Hepatocyte (in vitro differentiated cells): ENCODE measurements around the gene ARHGAP42. TPM values are rescaled to one million over a fixed set of nuclear protein-coding genes. Genes with fewer than 3 reads are reported as not detected.

Experiments used
- DNase-seq: peaks from one replicate; pipeline ENCODE4 v3.0.0-alpha.2; 2016; ENCODE audit warnings: low spot score
- H2AFZ ChIP-seq: fragments of 200-600 bp; sonication (generic); 2 replicates; pipeline ENCODE4 v1.6.0; 2016; ENCODE audit warnings: antibody characterized with exemption, mild to moderate bottlenecking
- H3K27ac ChIP-seq: fragments of 200-600 bp; sonication (generic); 2 replicates; pipeline ENCODE4 v1.5.1; 2016; ENCODE audit warnings: mild to moderate bottlenecking
- H3K27me3 ChIP-seq: fragments of 200-600 bp; sonication (generic); 2 replicates; pipeline ENCODE4 v1.6.1; 2016
- H3K36me3 ChIP-seq: fragments of 200-600 bp; sonication (generic); replicated peaks from 2 replicates; pipeline ENCODE4 v1.5.1; 2016; ENCODE audit warnings: low read depth; ENCODE audit not compliant: insufficient read depth
- H3K4me1 ChIP-seq: fragments of 200-600 bp; sonication (generic); 2 replicates; pipeline ENCODE4 v1.5.1; 2016; ENCODE audit warnings: mild to moderate bottlenecking, moderate library complexity; ENCODE audit not compliant: insufficient read depth
- H3K4me2 ChIP-seq: fragments of 200-600 bp; sonication (generic); 2 replicates; pipeline ENCODE4 v1.6.0; 2016
- H3K4me3 ChIP-seq: fragments of 200-600 bp; sonication (generic); 2 replicates; pipeline ENCODE4 v1.5.1; 2016; ENCODE audit warnings: mild to moderate bottlenecking
- H3K79me2 ChIP-seq: fragments of 200-600 bp; sonication (generic); 2 replicates; pipeline ENCODE4 v1.6.0; 2017; ENCODE audit warnings: mild to moderate bottlenecking
- H3K9me2 ChIP-seq: fragments of 200-600 bp; sonication (generic); replicated peaks from 2 replicates; pipeline ENCODE4 v1.6.0; 2017; ENCODE audit warnings: mild to moderate bottlenecking; ENCODE audit not compliant: insufficient read depth
- H3K9me3 ChIP-seq: fragments of 200-600 bp; sonication (generic); 2 replicates; pipeline ENCODE4 v1.5.1; 2016; ENCODE audit warnings: low read depth, mild to moderate bottlenecking
- H4K20me1 ChIP-seq: fragments of 200-600 bp; sonication (generic); 2 replicates; pipeline ENCODE4 v1.6.0; 2016; ENCODE audit warnings: mild to moderate bottlenecking; ENCODE audit not compliant: insufficient read depth, poor library complexity, severe bottlenecking
- CTCF ChIP-seq: fragments of 200-600 bp; sonication (generic); IDR thresholded peaks from 2 replicates; pipeline ENCODE4 v1.5.1; 2016; ENCODE audit warnings: antibody characterized with exemption, mild to moderate bottlenecking; ENCODE audit not compliant: poor library complexity
- EZH2 ChIP-seq: fragments of 200-600 bp; sonication (generic); IDR thresholded peaks from 2 replicates; pipeline ENCODE4 v1.6.1; 2016; ENCODE audit warnings: antibody characterized with exemption, mild to moderate bottlenecking, borderline replicate concordance
- EZH2phosphoT487 ChIP-seq: fragments of 200-600 bp; sonication (generic); IDR thresholded peaks from one replicate; pipeline ENCODE4 v1.6.1; 2018; ENCODE audit warnings: antibody characterized with exemption, mild to moderate bottlenecking, low read depth, moderate library complexity; ENCODE audit not compliant: unreplicated experiment, severe bottlenecking
- WGBS: methylation state at CpG from one replicate; pipeline ENCODE4 v1.1.6; 2016; ENCODE audit warnings: low lambda C conversion rate; ENCODE audit errors: missing lambda C conversion rate; 5-methylcytosine and 5-hydroxymethylcytosine counted together
- polyA plus RNA-seq: library from polyadenylated mRNA; unstranded; fragments of >200 nt; fragmentation: Nextera tagmentation; extraction: Ambion mirVana; gene quantifications from 2 replicates; pipeline ENCODE4 v1.2.1, GENCODE V29; 2016
- total RNA-seq: library from RNA; depleted of rRNA; stranded (reverse); fragments of >200 nt; gene quantifications from 2 replicates; pipeline ENCODE4 v1.2.3, GENCODE V29; 2014

Gene ARHGAP42
- total and polyA plus RNA-seq, 2 experiments from 2014 or later: 8.7 to 26.5 TPM

- TF ChIP-seq EZH2phosphoT487 (no peak), EZH2 (no peak), CTCF (no peak)
- no peak overlapping the region for H3K4me3 ChIP-seq
Measured at GRCh38 chr11:100964435-100964834, 277.3 kb downstream of the ARHGAP42 start.

DNA sequence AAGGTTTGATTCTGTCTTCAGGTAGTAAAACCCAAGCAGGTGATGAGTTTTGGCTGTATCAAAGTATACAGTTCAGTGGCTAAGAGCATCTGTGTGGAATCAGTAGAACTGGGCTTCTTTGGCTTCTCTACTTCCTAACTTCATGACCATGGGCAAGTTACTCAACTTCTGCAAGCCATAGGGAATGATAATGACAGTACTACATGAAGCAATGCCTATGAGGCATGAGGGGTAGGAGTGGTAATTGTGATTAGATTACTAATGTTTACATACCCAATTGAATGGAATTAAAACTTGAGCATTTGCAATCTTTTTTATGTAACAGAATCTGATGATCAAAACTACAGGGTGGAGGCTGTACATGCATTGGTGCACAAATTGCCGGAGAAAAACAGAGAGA is 278.3 kb downstream of the ARHGAP42 start:
- H3K27ac ChIP-seq: no peak overlapping the region
- H3K9me2 ChIP-seq: no peaks in the 10 kb centered on the region
- H3K27me3 ChIP-seq: no peaks in the 10 kb centered on the region
- WGBS: 98% methylated on average over 1 of the region's 1 CpG
- H2AFZ ChIP-seq: no peak overlapping the region
- no peaks in the 10 kb centered on the region for H3K36me3 ChIP-seq
- no peaks in the 10 kb centered on the region for H3K9me3 ChIP-seq
- no peaks in the 10 kb centered on the region for H3K4me1 ChIP-seq
- H3K4me2 ChIP-seq: no peak overlapping the region
- no peak overlapping the region for H3K4me3 ChIP-seq
- no peak for DNase-seq
- TF ChIP-seq EZH2 (no peak), EZH2phosphoT487 (no peak)
- no peaks in the 10 kb centered on the region for H3K79me2 ChIP-seq
- H4K20me1 ChIP-seq: no peaks in the 10 kb centered on the region

More at GRCh38 chr11:100964435-100964834, 277.3 kb downstream of the ARHGAP42 start:
- Histone ChIP-seq H2AFZ (no peak overlapping the region), H3K4me1 (no peaks in the 10 kb centered on the region), H3K9me2 (no peaks in the 10 kb centered on the region), H3K9me3 (no peaks in the 10 kb centered on the region), H4K20me1 (no peaks in the 10 kb centered on the region), H3K4me2 (no peak overlapping the region), H3K27me3 (no peaks in the 10 kb centered on the region), H3K36me3 (no peaks in the 10 kb centered on the region), H3K79me2 (no peaks in the 10 kb centered on the region), H3K27ac (no peak overlapping the region)
- no peak for DNase-seq
- 97% methylated on average over 3 of the region's 3 CpGs for WGBS

DNA sequence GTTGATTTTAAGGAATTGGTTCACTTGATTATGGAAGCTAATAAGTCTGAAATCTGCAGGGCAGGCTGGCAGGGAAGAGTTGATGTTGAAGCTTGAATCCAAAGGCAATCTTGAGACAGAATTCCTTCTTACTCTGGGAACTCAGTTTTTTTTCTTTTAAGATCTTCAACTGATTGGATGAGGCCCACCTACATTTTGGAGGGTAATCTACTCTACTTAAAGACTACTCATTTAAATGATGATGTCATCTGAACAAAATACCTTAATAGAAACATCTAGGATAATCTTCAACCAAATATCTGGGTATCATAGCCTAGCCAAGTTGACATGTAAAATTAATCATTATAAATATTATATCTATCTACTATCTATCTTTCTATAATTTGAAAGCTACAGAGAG is 279.3 kb downstream of the ARHGAP42 start:
- Histone ChIP-seq H2AFZ (no peak overlapping the region), H3K27me3 (no peaks in the 10 kb centered on the region), H3K4me3 (no peak overlapping the region), H3K79me2 (no peaks in the 10 kb centered on the region), H3K27ac (no peak overlapping the region), H4K20me1 (no peaks in the 10 kb centered on the region), H3K9me2 (no peaks in the 10 kb centered on the region), H3K4me2 (no peak overlapping the region), H3K9me3 (no peaks in the 10 kb centered on the region), H3K4me1 (no peaks in the 10 kb centered on the region), H3K36me3 (no peaks in the 10 kb centered on the region)
- TF ChIP-seq EZH2phosphoT487 (no peak), EZH2 (no peak), CTCF (no peak)
- no peak for DNase-seq

- no peak overlapping the region for H3K4me2 ChIP-seq
- H3K27ac ChIP-seq: no peak overlapping the region
Measured at GRCh38 chr11:100969008-100969407, 281.9 kb downstream of the ARHGAP42 start.

More at GRCh38 chr11:100969008-100969407, 281.9 kb downstream of the ARHGAP42 start:
- H3K9me3 ChIP-seq: no peaks in the 10 kb centered on the region
- no peaks in the 10 kb centered on the region for H3K79me2 ChIP-seq
- no peaks in the 10 kb centered on the region for H4K20me1 ChIP-seq
- no peaks in the 10 kb centered on the region for H3K36me3 ChIP-seq
- no peaks in the 10 kb centered on the region for H3K9me2 ChIP-seq
- H2AFZ ChIP-seq: no peak overlapping the region
- DNase-seq: no peak
- H3K4me1 ChIP-seq: no peaks in the 10 kb centered on the region
- no peaks in the 10 kb centered on the region for H3K27me3 ChIP-seq
- TF ChIP-seq EZH2phosphoT487 (no peak), EZH2 (no peak), CTCF (no peak)
- no peak overlapping the region for H3K4me3 ChIP-seq
